Heart left ventricle (tissue), 16 donors: Measurements from ENCODE around the gene FLNB. TPM values are rescaled to one million over a fixed set of nuclear protein-coding genes. Genes with fewer than 3 reads are reported as not detected.

Source experiments
- ATAC-seq, 4 donors: fragments of 200-7000 bp; cut with Tn5 transposase; one replicate each; pipeline ENCODE4 v1.9.1; 2020 to 2022; ENCODE audit warnings: moderate library complexity in 4 of 4, mild to moderate bottlenecking in 3 of 4, moderate number of reproducible peaks in 1 of 4
- DNase-seq, 5 donors: peaks; one replicate each; pipeline ENCODE4 v3.0.0-alpha.2; 2020
- H3K27ac ChIP-seq, 12 donors: fragments of 200-600 bp; sonication (generic) in 4 of 12; one replicate each; pipeline versions ENCODE4 v1.5.0 to v1.8.0; 2016 to 2022; ENCODE audit warnings: mild to moderate bottlenecking in 2 of 12
- H3K27me3 ChIP-seq, 9 donors: fragments of 200-600 bp; sonication (generic) in 2 of 9; one replicate each; pipeline versions ENCODE4 v1.5.1 to v1.8.0; 2016 to 2022; ENCODE audit warnings: mild to moderate bottlenecking in 3 of 9
- H3K36me3 ChIP-seq, 9 donors: fragments of 200-600 bp; sonication (generic) in 2 of 9; one replicate each; pipeline versions ENCODE4 v1.5.0 to v1.8.0; 2018 to 2022; ENCODE audit warnings: mild to moderate bottlenecking in 2 of 9
- H3K4me1 ChIP-seq, 12 donors: fragments of 200-600 bp; sonication (generic) in 4 of 12; one replicate each; pipeline versions ENCODE4 v1.5.0 to v1.8.0; 2016 to 2022; ENCODE audit warnings: mild to moderate bottlenecking in 3 of 12
- H3K4me3 ChIP-seq, 12 donors: fragments of 200-600 bp; sonication (generic) in 4 of 12; one replicate each; pipeline versions ENCODE4 v1.5.0 to v1.8.0; 2017 to 2022; ENCODE audit warnings: mild to moderate bottlenecking in 9 of 12, moderate library complexity in 4 of 12
- H3K9me3 ChIP-seq, 12 donors: fragments of 200-600 bp; sonication (generic) in 4 of 12; one replicate each; pipeline versions ENCODE4 v1.5.0 to v1.8.0; 2016 to 2022; ENCODE audit warnings: mild to moderate bottlenecking in 1 of 12
- CTCF ChIP-seq, 12 donors: fragments of 200-600 bp; sonication (generic) in 4 of 12; IDR thresholded peaks; one replicate each; pipeline versions ENCODE4 v1.5.0 to v1.8.0; 2018 to 2022; ENCODE audit warnings: antibody characterized with exemption in 12 of 12, mild to moderate bottlenecking in 5 of 12
- POLR2A ChIP-seq, 2 donors: fragments of 450-650 bp; IDR thresholded peaks; one replicate each; pipeline ENCODE4 v1.6.1; 2017; ENCODE audit warnings: antibody characterized with exemption in 2 of 2, mild to moderate bottlenecking in 2 of 2, moderate library complexity in 2 of 2
- WGBS, 4 donors: extraction: QIAGEN DNeasy Blood & Tissue Kit in 2 of 4; methylation state at CpG; one replicate each; pipeline versions ENCODE4 v1.1.5 to v1.1.7; 2013 to 2018; 5-methylcytosine and 5-hydroxymethylcytosine counted together
- intact Hi-C, 10 donors: fragments of 100-400 bp; cut with DNase I; formaldehyde crosslinking; loops; one replicate each; pipeline versions ENCODE4 v1.11.1 to v1.14.2; 2022
- polyA plus RNA-seq, 2 donors: library from polyadenylated mRNA; stranded (reverse); fragments of 200-250 nt; gene quantifications; one replicate each; pipeline ENCODE4 v1.2.3, GENCODE V29; 2013
- total RNA-seq, 9 donors: library from RNA; depleted of rRNA in 2 of 9; stranded (reverse); fragments of >200 nt in 2 of 9; fragmentation: NEBNext Ultra II Directional in 3 of 9; extraction: Animal tissue kit (Norgen Biotek cat#: 25700) in 3 of 9; gene quantifications; one replicate each; pipeline versions ENCODE4 v1.1.0 to v1.2.4, GENCODE V29; 2016 to 2023
- donor health status: ischemic (EF 13 %, LVEDD 7.1; RV severe dilation, severe dysfunction).
- donor health status: healthy with polysubstance abuse.
- donor health status: DM: no; HTN: yes; CAD: no.
- donor health status: DM: no; HTN: no; CAD: no.
- donor health status: ischemic (EF 25% LVEDD 6.9; RV normal size, moderate dysfunction).
- donor health status: ischemic (EF 25% LVEDD 5.7; RV mildly dilated, moderate dysfunction).
- donor health status: healthy.
- donor health status: DM: yes; HTN: yes; CAD: no.
- donor health status: ischemic (EF 35%, LVEDD 5.7; RV mildly dilated, moderate dysfunction).
- donor health status: nonischemic (EF 11% LVEDD 7.7; RV severe dilation, severe dysfunction).
- donor health status: DM: yes; HTN: yes; CAD: no.
- donor health status: PGD.
- donor health status: ischemic (EF 29% LVEDD 5.4; RV normal size, mild dysfunction).
- donor health status: nonischemic (EF 23%, LVEDD 6.1; RV moderate dilation, normal function).

Gene FLNB
- total and polyA plus RNA-seq, 11 donors = 30.5 to 75.6 (median 40.6) TPM

GRCh38 chr3:58106061-58106460, 97.8 kb downstream of the FLNB start:
- no peak overlapping the region for H3K4me3 ChIP-seq
- H3K27ac ChIP-seq = no peak overlapping the region
- TF ChIP-seq CTCF (IDR thresholded peaks at IDR 0.05) = no peak
- no peak for TF ChIP-seq POLR2A (IDR thresholded peaks at IDR 0.05)
- DNase-seq (no peak), ATAC-seq (no peak)
- 96 to 98% (median 98%) methylated on average over 2 of the region's 2 CpGs for WGBS, 4 donors
- H3K36me3 ChIP-seq = peaks cover 2 to 99% (median 87%) of the 10 kb centered on the region in 9 donors
- H3K27me3 ChIP-seq = no peaks in the 10 kb centered on the region
- no peaks in the 10 kb centered on the region for H3K9me3 ChIP-seq
- peaks cover 0 to 6% (median 0%) of the 10 kb centered on the region in 12 donors for H3K4me1 ChIP-seq
- intact Hi-C loops = no loop called here

DNA sequence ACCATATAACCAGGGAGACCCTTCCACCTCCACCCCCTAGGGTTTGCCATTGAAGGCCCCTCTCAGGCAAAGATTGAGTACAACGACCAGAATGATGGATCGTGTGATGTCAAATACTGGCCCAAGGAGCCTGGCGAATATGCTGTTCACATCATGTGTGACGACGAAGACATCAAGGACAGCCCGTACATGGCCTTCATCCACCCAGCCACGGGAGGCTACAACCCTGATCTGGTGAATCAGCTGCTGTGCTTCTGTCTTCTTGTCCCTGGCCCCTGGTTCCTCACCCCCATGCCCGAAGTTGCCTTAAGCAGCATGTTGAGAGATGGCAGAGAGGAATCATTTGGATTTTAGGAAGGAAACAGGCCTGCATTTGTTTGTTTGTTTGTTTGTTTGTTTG, 98.4 kb downstream of the FLNB start:
- DNase-seq = no peak
- no peak for TF ChIP-seq CTCF (IDR thresholded peaks at IDR 0.05)
- no peak for TF ChIP-seq POLR2A (IDR thresholded peaks at IDR 0.05)
- peaks cover 0 to 6% (median 0%) of the 10 kb centered on the region in 12 donors for H3K4me1 ChIP-seq
- no peaks in the 10 kb centered on the region for H3K9me3 ChIP-seq
- intact Hi-C loops = no loop called here
- H3K36me3 ChIP-seq = peaks cover 2 to 99% (median 89%) of the 10 kb centered on the region in 9 donors
- ATAC-seq = no peak
- no peaks in the 10 kb centered on the region for H3K27me3 ChIP-seq
- H3K4me3 ChIP-seq = no peak overlapping the region
- WGBS, 4 donors = 96 to 99% (median 97%) methylated on average over 8 of the region's 8 CpGs
- no peak overlapping the region for H3K27ac ChIP-seq

- TF ChIP-seq POLR2A (IDR thresholded peaks at IDR 0.05) (no peak), CTCF (IDR thresholded peaks at IDR 0.05) (no peak)
- intact Hi-C loops = no loop called here
- WGBS, 4 donors = 78 to 86% (median 83%) methylated on average over 6 of the region's 6 CpGs
- Histone ChIP-seq H3K36me3 (peaks cover 9 to 99% (median 89%) of the 10 kb centered on the region in 9 donors), H3K9me3 (no peaks in the 10 kb centered on the region), H3K27ac (no peak overlapping the region), H3K4me1 (peaks cover 0 to 6% (median 0%) of the 10 kb centered on the region in 12 donors), H3K4me3 (no peak overlapping the region), H3K27me3 (no peaks in the 10 kb centered on the region)
- DNase-seq = no peak
- ATAC-seq = peak in 1 of 4 donors; percentile 38
Measured at GRCh38 chr3:58107597-58107996, 99.4 kb downstream of the FLNB start.

- intact Hi-C loops = loop anchor here in 1 of 10 donors (10.0 kb wide), 1 partner anchor 95 kb away; no protein-coding TSS in a partner anchor
- Histone ChIP-seq H3K4me1 (peaks cover 0 to 6% (median 0%) of the 10 kb centered on the region in 12 donors), H3K9me3 (no peaks in the 10 kb centered on the region), H3K4me3 (no peak overlapping the region), H3K36me3 (peaks cover 6 to 100% (median 90%) of the 10 kb centered on the region in 9 donors), H3K27me3 (no peaks in the 10 kb centered on the region), H3K27ac (no peak overlapping the region)
- WGBS, 4 donors = 92 to 95% (median 93%) methylated on average over 5 of the region's 5 CpGs
- TF ChIP-seq POLR2A (IDR thresholded peaks at IDR 0.05) (no peak), CTCF (IDR thresholded peaks at IDR 0.05) (no peak)
- ATAC-seq (no peak), DNase-seq (no peak)
Measured at GRCh38 chr3:58109752-58110151, 101.5 kb downstream of the FLNB start.
